WERI-Rb-1 (cell line): ENCODE data around the gene TMCC3.

Source experiments
- DNase-seq: peaks from one replicate; pipeline ENCODE4 v3.0.0-alpha.2; 2020
- H3K27ac ChIP-seq: fragments of 250-450 bp; sonication (Bioruptor Pico); 2 replicates; pipeline ENCODE4 v1.5.1; 2020; ENCODE audit warnings: mild to moderate bottlenecking, moderate library complexity
- H3K27me3 ChIP-seq: fragments of 250-450 bp; sonication (Bioruptor Pico); 2 replicates; pipeline ENCODE4 v1.5.1; 2021; ENCODE audit warnings: mild to moderate bottlenecking, low read depth, moderate library complexity; ENCODE audit not compliant: insufficient read depth, severe bottlenecking
- H3K36me3 ChIP-seq: fragments of 250-450 bp; sonication (Bioruptor Pico); 2 replicates; pipeline ENCODE4 v1.5.1; 2020; ENCODE audit warnings: mild to moderate bottlenecking, moderate library complexity
- H3K4me3 ChIP-seq: 2 replicates; pipeline ENCODE4 v1.5.1; 2011; ENCODE audit warnings: low read depth, mild to moderate bottlenecking, control low read depth, low read length
- H3K9me3 ChIP-seq: fragments of 250-450 bp; sonication (Bioruptor Pico); 2 replicates; pipeline ENCODE4 v1.5.1; 2021; ENCODE audit warnings: mild to moderate bottlenecking, moderate library complexity; ENCODE audit not compliant: severe bottlenecking
- CTCF ChIP-seq: IDR thresholded peaks from 2 replicates; pipeline ENCODE4 v1.5.1; 2011; ENCODE audit warnings: low read depth, mild to moderate bottlenecking, control low read depth, inconsistent platforms, low read length

TMCC3 gene

DNA sequence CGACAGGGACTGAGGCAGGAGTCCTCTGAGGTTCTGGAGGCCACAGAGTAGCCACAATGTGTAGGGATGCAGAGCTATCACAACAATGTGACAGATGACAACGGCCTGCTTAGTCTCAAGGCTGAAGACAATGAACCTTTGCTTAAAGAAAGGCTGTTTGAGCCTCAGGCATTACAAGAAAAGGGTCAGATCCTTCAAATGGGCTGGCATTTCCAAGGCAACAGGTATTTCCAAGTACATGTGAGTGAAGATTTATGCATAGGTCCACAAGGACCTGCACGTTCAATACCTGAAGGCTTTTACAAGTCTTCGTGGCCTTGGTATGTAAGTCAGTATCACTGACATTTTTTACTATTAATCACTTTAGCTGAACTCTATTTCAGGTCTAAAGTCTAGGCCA lies 62.0 kb downstream of the TMCC3 start:
- Histone ChIP-seq H3K9me3 (no peaks in the 10 kb centered on the region), H3K36me3 (no peaks in the 10 kb centered on the region), H3K27ac (no peak overlapping the region), H3K27me3 (no peaks in the 10 kb centered on the region), H3K4me3 (no peak overlapping the region)
- no peak for DNase-seq
- no peak for TF ChIP-seq CTCF

DNA sequence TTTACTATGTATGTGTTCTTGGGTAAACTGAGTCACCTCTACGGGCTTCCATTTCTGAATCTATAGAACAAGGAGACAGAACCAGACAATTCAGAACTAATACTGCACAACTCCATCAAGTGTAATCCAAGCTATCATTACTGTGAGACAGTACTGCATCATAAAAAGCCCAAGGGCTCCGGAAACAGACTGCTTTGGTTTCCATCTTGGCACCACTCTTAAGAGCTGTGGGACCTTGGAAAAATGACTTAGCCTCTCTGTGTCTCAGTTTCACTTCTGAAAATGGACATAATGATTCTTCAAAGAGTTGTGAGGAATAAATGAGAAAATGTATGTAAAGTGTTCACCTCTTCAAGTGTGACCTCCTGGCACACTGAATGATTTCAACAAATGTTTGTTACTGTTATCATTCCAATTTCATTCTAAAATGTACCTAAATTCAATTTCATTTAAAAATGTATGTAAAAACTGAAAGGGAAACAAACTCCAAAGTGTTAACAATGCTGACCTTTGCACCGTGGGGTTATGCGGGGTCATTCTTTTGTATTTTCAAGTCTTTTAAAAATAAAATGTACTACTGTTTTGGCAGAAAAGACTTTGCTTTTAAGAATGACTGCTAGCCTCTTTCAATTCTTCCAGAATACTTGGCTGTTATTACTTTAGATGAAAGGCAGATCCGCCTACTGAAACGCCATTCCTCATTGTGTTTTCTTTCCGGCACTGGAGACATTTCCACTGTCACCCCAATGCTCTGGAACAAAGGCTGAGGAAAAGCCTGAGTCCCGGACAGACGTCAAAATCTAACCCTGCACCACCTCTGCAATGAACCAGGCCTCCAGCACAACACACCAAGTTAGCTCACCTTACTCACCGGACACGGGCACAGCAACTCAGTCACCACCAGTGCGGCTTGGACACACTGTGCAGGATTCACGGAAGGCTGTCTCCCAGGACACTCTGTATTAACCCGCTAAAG lies 62.8 kb downstream of the TMCC3 start:
- no peak for DNase-seq
- Histone ChIP-seq H3K4me3 (no peak overlapping the region), H3K36me3 (no peaks in the 10 kb centered on the region), H3K27ac (no peak overlapping the region), H3K9me3 (no peaks in the 10 kb centered on the region), H3K27me3 (no peaks in the 10 kb centered on the region)
- TF ChIP-seq CTCF, result no peak

- Histone ChIP-seq H3K9me3 (no peaks in the 10 kb centered on the region), H3K36me3 (no peaks in the 10 kb centered on the region), H3K27me3 (no peaks in the 10 kb centered on the region), H3K27ac (no peak overlapping the region), H3K4me3 (no peak overlapping the region)
- DNase-seq, result no peak
- no peak for TF ChIP-seq CTCF
Measured at GRCh38 chr12:94586589-94587259, 63.6 kb downstream of the TMCC3 start.

DNA sequence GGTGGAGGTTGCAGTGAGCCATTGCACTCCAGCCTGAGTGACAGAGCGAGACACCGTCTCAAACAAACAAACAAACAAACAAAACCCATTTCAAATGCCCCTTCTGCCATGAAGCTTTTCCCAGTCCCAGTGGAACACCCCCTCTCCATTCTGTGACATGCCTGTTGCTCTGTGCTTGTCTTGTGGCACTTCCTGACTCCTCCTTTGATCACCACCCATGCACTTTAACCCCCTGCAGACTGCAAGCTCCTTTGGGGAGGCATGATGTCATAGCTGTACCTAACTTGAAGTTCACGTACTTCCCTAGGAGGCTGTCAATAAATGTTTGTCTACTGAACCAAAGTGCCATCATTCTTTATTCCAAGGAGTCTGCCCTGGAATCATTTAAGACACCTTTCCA lies 64.7 kb downstream of the TMCC3 start:
- Histone ChIP-seq H3K9me3 (no peaks in the 10 kb centered on the region), H3K36me3 (no peaks in the 10 kb centered on the region), H3K27me3 (no peaks in the 10 kb centered on the region), H3K27ac (no peak overlapping the region), H3K4me3 (no peak overlapping the region)
- no peak for DNase-seq
- TF ChIP-seq CTCF, result no peak

GRCh38 chr12:94584377-94584776 lies 66.0 kb downstream of the TMCC3 start:
- Histone ChIP-seq H3K4me3 (no peak overlapping the region), H3K36me3 (no peaks in the 10 kb centered on the region), H3K27me3 (no peaks in the 10 kb centered on the region), H3K9me3 (no peaks in the 10 kb centered on the region), H3K27ac (no peak overlapping the region)
- TF ChIP-seq CTCF, result no peak
- no peak for DNase-seq
